Epithelial cell of esophagus (primary cell): Measurements from ENCODE around the gene PLXNA4.
"Not testable (repeated sequence)": the region's sequence is repeated elsewhere in the genome, so short reads cannot be mapped to it uniquely, and the experiment has no call there.

Experiments
- DNase-seq: peaks from one replicate; pipeline ENCODE4 v3.0.0; 2010; ENCODE audit warnings: low read depth
- H3K4me3 ChIP-seq: 2 replicates; pipeline ENCODE4 v1.5.1; 2011; ENCODE audit warnings: mild to moderate bottlenecking, low read length, control low read depth
- TF ChIP-seq, protein P1 (sequence below): IDR thresholded peaks from 2 replicates; pipeline ENCODE4 v1.5.1; 2011; ENCODE audit warnings: low read depth, mild to moderate bottlenecking, low read length, control low read depth, inconsistent platforms; ENCODE audit not compliant: insufficient read depth; ENCODE audit errors: missing control alignments

The PLXNA4 gene

DNA sequence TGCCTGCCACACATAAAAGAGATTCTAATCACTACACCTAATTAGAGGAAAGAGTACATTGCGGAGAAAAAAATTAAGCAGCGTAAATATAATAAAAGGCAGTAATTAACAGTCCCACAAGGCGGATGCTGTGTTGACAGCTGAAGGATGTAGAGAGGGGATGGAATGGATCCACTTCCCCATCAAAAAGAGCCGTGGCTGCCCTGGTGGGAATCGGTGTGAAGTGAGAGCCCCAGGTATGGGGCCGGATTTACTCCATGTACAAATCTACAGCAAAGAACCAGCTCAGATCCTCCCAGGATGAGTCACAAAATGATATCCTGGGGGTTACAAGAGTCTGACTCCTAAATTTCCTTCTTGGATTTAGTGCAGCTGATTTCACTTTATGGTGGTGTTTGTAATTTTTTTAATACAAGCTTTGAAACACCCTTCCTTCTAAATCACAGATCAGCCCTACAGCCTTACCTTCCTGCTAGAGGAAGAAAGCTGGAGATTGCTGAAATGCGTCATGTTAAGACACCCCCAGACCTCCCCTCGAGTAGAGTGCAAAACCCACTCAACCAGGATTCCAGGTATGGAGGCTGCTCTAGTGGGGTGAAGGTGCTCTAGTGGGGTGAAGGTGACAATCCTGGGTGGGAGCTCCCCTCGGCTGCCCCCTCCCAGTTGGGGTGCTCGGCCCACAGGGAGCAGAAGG is 398.4 kb downstream of the PLXNA4 start:
- no peak overlapping the region for H3K4me3 ChIP-seq
- TF ChIP-seq, protein P1, sequence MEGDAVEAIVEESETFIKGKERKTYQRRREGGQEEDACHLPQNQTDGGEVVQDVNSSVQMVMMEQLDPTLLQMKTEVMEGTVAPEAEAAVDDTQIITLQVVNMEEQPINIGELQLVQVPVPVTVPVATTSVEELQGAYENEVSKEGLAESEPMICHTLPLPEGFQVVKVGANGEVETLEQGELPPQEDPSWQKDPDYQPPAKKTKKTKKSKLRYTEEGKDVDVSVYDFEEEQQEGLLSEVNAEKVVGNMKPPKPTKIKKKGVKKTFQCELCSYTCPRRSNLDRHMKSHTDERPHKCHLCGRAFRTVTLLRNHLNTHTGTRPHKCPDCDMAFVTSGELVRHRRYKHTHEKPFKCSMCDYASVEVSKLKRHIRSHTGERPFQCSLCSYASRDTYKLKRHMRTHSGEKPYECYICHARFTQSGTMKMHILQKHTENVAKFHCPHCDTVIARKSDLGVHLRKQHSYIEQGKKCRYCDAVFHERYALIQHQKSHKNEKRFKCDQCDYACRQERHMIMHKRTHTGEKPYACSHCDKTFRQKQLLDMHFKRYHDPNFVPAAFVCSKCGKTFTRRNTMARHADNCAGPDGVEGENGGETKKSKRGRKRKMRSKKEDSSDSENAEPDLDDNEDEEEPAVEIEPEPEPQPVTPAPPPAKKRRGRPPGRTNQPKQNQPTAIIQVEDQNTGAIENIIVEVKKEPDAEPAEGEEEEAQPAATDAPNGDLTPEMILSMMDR: no peak
- no peak for DNase-seq

GRCh38 chr7:132176719-132177118 is 399.6 kb downstream of the PLXNA4 start:
- TF ChIP-seq, protein P1: no peak

DNA sequence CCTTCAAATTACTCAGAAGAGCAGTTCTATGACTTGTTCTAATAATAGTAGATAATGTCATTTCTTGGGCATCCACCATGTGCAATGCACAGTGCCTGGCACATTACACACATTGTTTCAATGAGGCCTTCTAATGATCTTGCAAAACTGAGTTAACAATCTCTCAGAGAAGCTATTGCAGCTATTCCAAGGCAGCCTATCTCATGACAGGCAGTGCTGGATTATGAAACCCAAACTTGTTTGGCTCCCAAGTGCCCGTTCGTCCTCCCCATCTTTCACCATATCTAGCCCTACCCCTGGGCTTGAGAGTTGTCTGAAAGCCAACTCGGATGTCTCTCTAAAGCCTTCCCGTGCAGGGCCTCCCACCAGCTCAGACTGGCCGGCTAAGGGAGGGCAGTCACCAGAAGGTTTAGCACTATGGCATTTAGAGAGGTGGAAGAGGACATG is 405.1 kb downstream of the PLXNA4 start:
- no peak overlapping the region for H3K4me3 ChIP-seq
- no peak for DNase-seq
- TF ChIP-seq, protein P1: no peak

More at GRCh38 chr7:132176719-132177118, 399.6 kb downstream of the PLXNA4 start:
- no peak overlapping the region for H3K4me3 ChIP-seq
- DNase-seq: no peak

DNA sequence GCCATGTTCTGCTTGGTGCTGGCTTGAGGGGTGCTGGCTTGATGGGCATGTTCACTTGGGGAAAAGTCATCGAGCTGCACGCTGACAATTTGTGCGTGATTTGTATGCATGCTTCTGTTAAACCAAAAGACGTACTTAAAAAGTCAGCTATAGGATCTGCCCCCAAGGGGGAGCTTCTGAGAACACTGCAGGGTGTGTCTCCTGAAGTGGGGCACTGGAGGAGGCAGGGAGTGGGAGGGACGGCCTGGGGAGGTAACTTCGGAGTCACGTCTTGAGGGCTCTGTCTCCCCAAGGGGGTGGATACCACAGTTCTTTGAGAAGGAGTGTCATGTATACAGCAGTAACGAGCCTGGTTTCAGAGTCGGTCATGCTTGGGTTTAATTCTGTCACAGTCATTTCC is 406.5 kb downstream of the PLXNA4 start:
- TF ChIP-seq, protein P1: no peak
- no peak overlapping the region for H3K4me3 ChIP-seq
- DNase-seq: no peak

DNA sequence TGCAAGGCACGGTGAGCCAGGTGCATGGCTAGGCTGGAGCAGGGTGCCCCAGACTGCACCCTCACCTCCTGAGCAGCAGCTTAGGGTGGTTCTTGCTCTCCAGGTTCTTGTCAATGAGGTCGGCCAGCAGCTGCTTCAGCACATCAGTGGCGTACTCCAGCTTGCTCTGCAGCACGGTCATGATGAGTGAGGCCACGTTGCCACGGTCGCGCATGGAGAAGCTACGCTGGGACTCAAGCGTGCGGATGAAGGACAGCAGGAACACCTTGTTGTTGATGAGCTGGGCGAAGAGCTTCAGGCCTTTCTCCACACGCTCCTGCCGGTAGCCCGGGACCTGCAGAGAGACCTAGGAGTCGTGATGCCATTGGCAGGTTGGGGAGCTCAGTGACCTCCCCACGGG is 408.0 kb downstream of the PLXNA4 start:
- TF ChIP-seq, protein P1: no peak
- H3K4me3 ChIP-seq: no peak overlapping the region
- no peak for DNase-seq

DNA sequence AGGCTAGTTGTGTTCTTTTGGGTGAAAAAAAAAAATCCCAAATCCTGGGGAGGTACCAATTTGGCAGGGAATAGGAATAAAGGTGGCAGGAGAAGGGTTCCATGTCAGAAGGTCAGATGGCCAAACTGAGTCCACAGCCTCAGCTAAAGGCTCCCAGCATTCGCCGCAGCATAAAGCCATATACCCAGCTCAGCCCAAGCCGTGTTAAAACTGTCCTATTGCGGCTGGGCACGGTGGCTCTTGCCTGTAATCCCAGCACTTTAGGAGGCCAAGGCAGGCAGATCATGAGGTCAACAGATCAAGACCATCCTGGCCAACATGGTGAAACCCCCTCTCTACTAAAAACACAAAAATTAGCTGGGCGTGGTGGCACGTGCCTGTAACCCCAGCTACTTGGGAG is 410.6 kb downstream of the PLXNA4 start:
- DNase-seq, H3K4me3 ChIP-seq: not testable (repeated sequence)

DNA sequence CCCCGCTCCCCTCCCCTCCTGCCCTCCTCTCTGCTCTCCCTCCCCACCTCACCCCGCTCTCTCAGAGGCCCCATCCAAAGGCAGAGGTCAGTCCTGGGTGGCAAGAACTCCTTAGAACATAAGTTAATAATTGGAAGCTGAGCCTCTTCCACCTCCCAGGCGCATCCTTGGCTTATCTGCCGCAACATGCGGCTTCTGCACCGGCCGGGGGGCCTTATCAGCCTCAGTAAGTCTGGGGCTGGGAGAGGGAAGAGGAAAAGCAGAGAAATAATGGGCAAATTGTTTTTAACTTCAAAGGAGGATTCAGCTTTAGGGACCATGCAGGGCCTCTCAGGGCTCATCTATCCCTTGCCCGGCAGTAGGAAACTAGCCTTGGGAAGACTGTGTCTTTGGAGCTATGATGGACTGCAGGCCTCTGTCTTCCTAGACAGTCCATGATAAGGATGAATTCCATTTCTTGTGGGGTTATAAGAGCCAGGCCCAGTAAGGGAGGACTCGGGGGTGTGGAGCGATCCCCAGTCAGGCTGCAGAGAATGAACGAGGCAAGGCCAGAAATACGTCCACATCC is 411.6 kb downstream of the PLXNA4 start:
- H3K4me3 ChIP-seq: no peak overlapping the region
- TF ChIP-seq, protein P1: no peak
- no peak for DNase-seq
